SK-N-SH (cell line): ENCODE results near the gene FGF22.

ENCODE experiments used
- SIN3A ChIP-seq: IDR thresholded peaks from 2 replicates; pipeline ENCODE4 v1.6.1; 2012; ENCODE audit warnings: low read depth, mild to moderate bottlenecking, low read length, moderate library complexity, borderline replicate concordance
- TF ChIP-seq, protein P1 (sequence below): IDR thresholded peaks from 2 replicates; pipeline ENCODE4 v1.4.0; 2012; ENCODE audit warnings: low read depth, borderline replicate concordance
- TF ChIP-seq, protein P2 (sequence below): fragments of 200-600 bp; sonication (generic); IDR thresholded peaks from 2 replicates; pipeline ENCODE4 v1.6.1; 2017; ENCODE audit warnings: antibody characterized with exemption, mild to moderate bottlenecking, moderate library complexity

DNA sequence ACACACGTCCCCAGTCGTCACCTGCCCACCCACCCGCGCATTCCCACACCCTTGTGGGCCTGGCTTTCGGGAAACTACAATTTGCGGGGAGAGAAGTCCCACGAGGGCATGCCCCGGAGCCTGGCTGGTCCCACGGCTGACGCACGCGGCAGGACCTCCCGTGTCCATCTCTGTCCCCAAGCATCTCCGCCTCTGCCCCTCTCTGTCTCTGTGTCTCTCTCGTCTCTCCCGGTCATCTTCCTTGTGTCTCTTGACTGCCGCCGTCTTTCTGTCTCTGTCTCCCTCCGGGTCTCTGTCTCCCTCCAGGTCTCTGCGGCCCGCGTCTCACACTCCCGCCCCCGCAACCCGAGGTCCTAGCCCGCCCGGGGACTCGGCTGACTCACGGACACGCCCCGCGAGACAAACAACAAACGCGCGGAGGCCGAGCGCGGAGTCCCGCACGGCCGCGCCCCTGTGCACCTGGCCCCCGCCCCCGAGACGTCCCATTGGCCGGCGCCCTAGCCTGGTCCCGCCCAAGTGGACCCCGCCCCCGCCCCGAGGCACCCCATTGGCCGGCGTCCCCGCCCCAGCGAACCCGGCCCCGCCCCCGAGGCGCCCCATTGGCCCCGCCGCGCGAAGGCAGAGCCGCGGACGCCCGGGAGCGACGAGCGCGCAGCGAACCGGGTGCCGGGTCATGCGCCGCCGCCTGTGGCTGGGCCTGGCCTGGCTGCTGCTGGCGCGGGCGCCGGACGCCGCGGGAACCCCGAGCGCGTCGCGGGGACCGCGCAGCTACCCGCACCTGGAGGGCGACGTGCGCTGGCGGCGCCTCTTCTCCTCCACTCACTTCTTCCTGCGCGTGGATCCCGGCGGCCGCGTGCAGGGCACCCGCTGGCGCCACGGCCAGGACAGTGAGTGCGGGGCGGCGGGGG lies at the start of gene FGF22:
- no peak for TF ChIP-seq SIN3A
- TF ChIP-seq, protein P1, sequence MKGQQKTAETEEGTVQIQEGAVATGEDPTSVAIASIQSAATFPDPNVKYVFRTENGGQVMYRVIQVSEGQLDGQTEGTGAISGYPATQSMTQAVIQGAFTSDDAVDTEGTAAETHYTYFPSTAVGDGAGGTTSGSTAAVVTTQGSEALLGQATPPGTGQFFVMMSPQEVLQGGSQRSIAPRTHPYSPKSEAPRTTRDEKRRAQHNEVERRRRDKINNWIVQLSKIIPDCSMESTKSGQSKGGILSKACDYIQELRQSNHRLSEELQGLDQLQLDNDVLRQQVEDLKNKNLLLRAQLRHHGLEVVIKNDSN: no peak
- TF ChIP-seq, protein P2, sequence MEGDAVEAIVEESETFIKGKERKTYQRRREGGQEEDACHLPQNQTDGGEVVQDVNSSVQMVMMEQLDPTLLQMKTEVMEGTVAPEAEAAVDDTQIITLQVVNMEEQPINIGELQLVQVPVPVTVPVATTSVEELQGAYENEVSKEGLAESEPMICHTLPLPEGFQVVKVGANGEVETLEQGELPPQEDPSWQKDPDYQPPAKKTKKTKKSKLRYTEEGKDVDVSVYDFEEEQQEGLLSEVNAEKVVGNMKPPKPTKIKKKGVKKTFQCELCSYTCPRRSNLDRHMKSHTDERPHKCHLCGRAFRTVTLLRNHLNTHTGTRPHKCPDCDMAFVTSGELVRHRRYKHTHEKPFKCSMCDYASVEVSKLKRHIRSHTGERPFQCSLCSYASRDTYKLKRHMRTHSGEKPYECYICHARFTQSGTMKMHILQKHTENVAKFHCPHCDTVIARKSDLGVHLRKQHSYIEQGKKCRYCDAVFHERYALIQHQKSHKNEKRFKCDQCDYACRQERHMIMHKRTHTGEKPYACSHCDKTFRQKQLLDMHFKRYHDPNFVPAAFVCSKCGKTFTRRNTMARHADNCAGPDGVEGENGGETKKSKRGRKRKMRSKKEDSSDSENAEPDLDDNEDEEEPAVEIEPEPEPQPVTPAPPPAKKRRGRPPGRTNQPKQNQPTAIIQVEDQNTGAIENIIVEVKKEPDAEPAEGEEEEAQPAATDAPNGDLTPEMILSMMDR: no peak
